GM12878 (cell line): ENCODE measurements around the gene FRMPD2. TPM values are rescaled to one million over a fixed set of nuclear protein-coding genes. Genes with fewer than 3 reads are reported as not detected.

Experiments used
- BCL3 ChIP-seq: IDR thresholded peaks from 2 replicates; pipeline ENCODE4 v1.6.1; 2011; ENCODE audit warnings: borderline replicate concordance, low read depth, mild to moderate bottlenecking, moderate library complexity, low read length; ENCODE audit not compliant: insufficient read depth, poor library complexity, severe bottlenecking
- BHLHE40 ChIP-seq, 2 experiments: fragments of 450-650 bp in 1 of 2; IDR thresholded peaks; 2 replicates each; pipeline ENCODE4 v1.6.1; 2011 to 2017; ENCODE audit warnings: low read depth in 2 of 2, borderline replicate concordance in 1 of 2, improper control_type of control experiment in 1 of 2, low read length in 1 of 2, mild to moderate bottlenecking in 1 of 2
- CEBPZ ChIP-seq: fragments of 150-350 bp; IDR thresholded peaks from 2 replicates; pipeline ENCODE4 v1.6.1; 2016; ENCODE audit warnings: low read depth, low read length
- CHD1 ChIP-seq: IDR thresholded peaks from 2 replicates; pipeline ENCODE4 v1.6.1; 2012; ENCODE audit warnings: low read depth, low read length, improper control_type of control experiment
- EGR1 ChIP-seq, 2 experiments: IDR thresholded peaks; 1 replicate in 1 of 2; 2 replicates in 1 of 2; pipeline ENCODE4 v1.6.1; 2011 to 2012; ENCODE audit warnings: low read depth in 2 of 2, low read length in 2 of 2, borderline replicate concordance in 1 of 2, mild to moderate bottlenecking in 1 of 2, moderate library complexity in 1 of 2
- EZH2 ChIP-seq: IDR thresholded peaks from 2 replicates; pipeline ENCODE4 v1.6.1; 2012; ENCODE audit warnings: low read depth, mild to moderate bottlenecking, control low read depth, inconsistent platforms, low read length, borderline replicate concordance; ENCODE audit not compliant: control insufficient read depth
- IRF4 ChIP-seq: IDR thresholded peaks from 2 replicates; pipeline ENCODE4 v1.6.1; 2011; ENCODE audit warnings: low read depth, low read length
- KLF5 ChIP-seq: fragments of 450-650 bp; IDR thresholded peaks from 2 replicates; pipeline ENCODE4 v1.6.1; 2014; ENCODE audit warnings: mild to moderate bottlenecking; ENCODE audit not compliant: partially characterized antibody
- MLLT1 ChIP-seq: fragments of 450-650 bp; IDR thresholded peaks from 2 replicates; pipeline ENCODE4 v1.6.1; 2016; ENCODE audit warnings: mild to moderate bottlenecking
- NR2F1 ChIP-seq: fragments of 450-650 bp; conservative IDR thresholded peaks from 2 replicates; pipeline ENCODE4 v1.6.1; 2017; ENCODE audit warnings: mild to moderate bottlenecking
- RELB ChIP-seq: fragments of 450-650 bp; IDR thresholded peaks from 2 replicates; pipeline ENCODE4 v1.6.1; 2017; ENCODE audit warnings: low read depth, mild to moderate bottlenecking, moderate library complexity
- RUNX3 ChIP-seq: IDR thresholded peaks from 2 replicates; pipeline ENCODE4 v1.6.1; 2012; ENCODE audit warnings: low read length, inconsistent platforms
- TBL1XR1 ChIP-seq: IDR thresholded peaks from 2 replicates; pipeline ENCODE4 v1.6.1; 2012; ENCODE audit warnings: low read depth, low read length, improper control_type of control experiment
- ZNF274 ChIP-seq: IDR thresholded peaks from one replicate; pipeline ENCODE4 v1.8.0; 2011; ENCODE audit not compliant: insufficient read length, insufficient read depth
- ZNF384 ChIP-seq: IDR thresholded peaks from 2 replicates; pipeline ENCODE4 v1.6.1; 2012; ENCODE audit warnings: low read depth, mild to moderate bottlenecking, low read length, improper control_type of control experiment, borderline replicate concordance
- ZNF687 ChIP-seq: fragments of 450-650 bp; IDR thresholded peaks from 2 replicates; pipeline ENCODE4 v1.6.1; 2017; ENCODE audit warnings: mild to moderate bottlenecking, moderate library complexity
- polyA plus RNA-seq, 11 experiments: library from polyadenylated mRNA; depleted of rRNA in 4 of 11; unstranded in 6 of 11; stranded (reverse) in 5 of 11; fragments of >200 nt; fragmentation: Nextera tagmentation in 4 of 11; fragmentation: Illumina TruSeq in 1 of 11; extraction: Ambion mirVana in 4 of 11; extraction: Trizol in 1 of 11; gene quantifications; 1 replicate in 1 of 11; 2 replicates in 10 of 11; pipeline versions ENCODE4 v1.2.1 to v1.2.3, GENCODE V29; 2011 to 2016; ENCODE audit warnings: inconsistent platforms in 2 of 11, missing spikeins in 2 of 11, low read depth in 1 of 11
- total RNA-seq, 4 experiments: library from RNA; depleted of rRNA in 3 of 4; stranded (reverse); fragments of >200 nt in 3 of 4; fragmentation: Illumina TruSeq in 1 of 4; extraction: Trizol in 1 of 4; gene quantifications; 2 replicates each; pipeline versions ENCODE4 v1.2.1 to v1.2.3, GENCODE V29; 2013 to 2021

The FRMPD2 gene
- total and polyA plus RNA-seq, 10 of the 15 experiments (the other 5 are each of a cell fraction or from before 2014, with no cell fraction given): 0.38 to 5.7 (median 1.4) TPM

GRCh38 chr10:48279081-48279751 lies 4.7 kb upstream of the FRMPD2 start (continued):
- TF ChIP-seq EGR1 (IDR thresholded peaks at IDR 0.05; ENCODE audit: borderline replicate concordance in 1 of 2, low read depth in 2 of 2, low read length in 2 of 2): 0 out of 3 replicates have a peak, but pooled peaks of 1 of the 2 experiments have one; percentile 26
- peak; percentile 84 for TF ChIP-seq MLLT1
- peak in 1 of 2 experiments; percentile 32; a peak in 1 of 4 replicates for TF ChIP-seq BHLHE40 (IDR thresholded peaks at IDR 0.05; ENCODE audit: borderline replicate concordance in 1 of 2, low read depth in 2 of 2, low read length in 1 of 2)
- TF ChIP-seq RELB: peak; percentile 96
- no peak for TF ChIP-seq CHD1
- peak; percentile 85 for TF ChIP-seq NR2F1
- TF ChIP-seq IRF4: peak; percentile 98
- TF ChIP-seq CEBPZ: no peak
- peak; percentile 88 for TF ChIP-seq ZNF687
- no peak for TF ChIP-seq TBL1XR1
- TF ChIP-seq ZNF274: no peak
- TF ChIP-seq BCL3: peak; percentile 95
- TF ChIP-seq RUNX3: peak; percentile 78
- no peak for TF ChIP-seq KLF5
- no peak for TF ChIP-seq EZH2
- TF ChIP-seq ZNF384: no peak
